ENCODE results near the gene IMPG1.

Gene IMPG1

GRCh38 chr6:76072562-76072961 is at the start of gene IMPG1:
IMPG1 (minus strand) TSS chr6:76072662; CDS start chr6:76072488, 174 bp downstream.
- no peak within 1 kb of the TSS for H3K4me3 Mint-ChIP-seq
- no peaks in the 10 kb centered on the region for H3K27me3 Mint-ChIP-seq
- ATAC-seq (ENCODE audit: low read depth) (no peak), DNase-seq (ENCODE audit: low spot score in 2 of 2) (no peak)
- H3K9me3 Mint-ChIP-seq, result peaks cover 5% of the 10 kb centered on the region
- no peaks in the 10 kb centered on the region for H3K36me3 Mint-ChIP-seq
- no peak within 1 kb of the TSS for H3K27ac Mint-ChIP-seq
- no peaks in the 10 kb centered on the region for H3K4me1 Mint-ChIP-seq

DNA sequence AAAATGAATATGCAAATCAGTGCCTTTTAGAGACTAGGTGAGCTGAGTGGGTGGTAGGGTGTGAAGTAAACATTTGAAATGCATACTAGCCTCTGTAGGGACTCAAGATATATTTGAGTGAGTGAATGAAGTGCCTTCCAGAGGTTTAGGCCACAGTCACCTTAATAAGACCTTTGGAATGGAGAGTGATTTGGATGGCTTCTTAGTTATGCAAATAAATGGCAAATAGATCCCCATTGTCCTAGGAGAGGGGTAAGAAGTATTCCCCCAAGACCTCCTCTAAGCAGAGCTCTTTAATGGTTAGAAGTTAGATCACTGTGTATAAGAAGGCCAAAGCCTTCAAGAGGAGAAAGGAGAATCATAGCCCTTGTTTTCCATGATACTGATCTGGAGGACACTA is 47.8 kb upstream of the IMPG1 start:
- H3K27me3 Mint-ChIP-seq, result no peaks in the 10 kb centered on the region
- no peaks in the 10 kb centered on the region for H3K4me1 Mint-ChIP-seq
- H3K9me3 Mint-ChIP-seq, result peaks cover 12% of the 10 kb centered on the region
- no peak for DNase-seq (ENCODE audit: low spot score in 2 of 2)
- H3K27ac Mint-ChIP-seq, result no peak overlapping the region
- ATAC-seq (ENCODE audit: low read depth), result no peak
- no peak overlapping the region for H3K4me3 Mint-ChIP-seq
- H3K36me3 Mint-ChIP-seq, result no peaks in the 10 kb centered on the region

GRCh38 chr6:76073281-76073680 is 819 bp upstream of the IMPG1 start:
- no peak for DNase-seq (ENCODE audit: low spot score in 2 of 2)
- Mint-ChIP-seq H3K36me3 (no peaks in the 10 kb centered on the region), H3K4me3 (no peak overlapping the region), H3K9me3 (peaks cover 3% of the 10 kb centered on the region), H3K4me1 (no peaks in the 10 kb centered on the region), H3K27me3 (no peaks in the 10 kb centered on the region), H3K27ac (no peak overlapping the region)
- no peak for ATAC-seq (ENCODE audit: low read depth)

DNA sequence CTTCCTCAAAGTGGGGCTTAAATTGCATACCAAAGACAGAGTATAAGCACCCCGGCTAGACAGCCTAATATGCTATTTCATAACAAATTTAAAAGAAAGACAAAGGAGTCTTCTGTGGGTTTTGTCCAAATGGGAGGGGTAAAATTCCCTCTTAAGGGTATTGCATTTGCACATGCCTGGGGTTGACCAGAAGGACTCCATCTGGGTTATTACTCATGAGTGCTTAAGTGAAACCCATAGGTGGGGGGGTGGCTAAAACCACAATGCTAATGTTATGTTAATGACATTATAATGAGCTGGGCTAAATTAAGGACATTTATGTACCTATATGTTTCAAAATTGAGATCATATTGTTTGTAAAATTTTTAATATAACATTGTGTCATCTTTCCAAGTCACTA is 15.0 kb downstream of the IMPG1 start:
- ATAC-seq (ENCODE audit: low read depth), result no peak
- no peaks in the 10 kb centered on the region for H3K36me3 Mint-ChIP-seq
- no peaks in the 10 kb centered on the region for H3K27me3 Mint-ChIP-seq
- H3K27ac Mint-ChIP-seq, result no peak overlapping the region
- no peak for DNase-seq (ENCODE audit: low spot score in 2 of 2)
- H3K4me3 Mint-ChIP-seq, result no peak overlapping the region
- peaks cover 2% of the 10 kb centered on the region for H3K9me3 Mint-ChIP-seq
- no peaks in the 10 kb centered on the region for H3K4me1 Mint-ChIP-seq

DNA sequence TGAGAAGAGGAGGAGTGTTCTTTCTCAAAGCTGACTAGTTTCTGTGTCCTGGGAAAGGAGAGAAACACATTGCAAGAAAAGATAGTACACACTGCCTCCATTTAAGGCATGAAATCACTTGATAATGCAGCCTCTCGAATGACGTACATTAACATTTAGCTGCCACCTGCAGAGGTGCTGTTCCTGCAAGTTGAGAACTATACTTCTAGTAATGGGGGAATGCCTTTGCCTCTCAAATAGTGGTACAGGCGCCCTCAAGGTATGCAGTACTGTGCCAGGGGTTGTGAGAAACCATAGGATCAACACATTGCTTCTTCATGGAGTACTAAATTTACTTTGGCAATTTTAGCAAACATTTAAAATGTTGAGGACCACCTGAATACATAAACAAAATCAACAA is 20.1 kb downstream of the IMPG1 start:
- peaks cover 6% of the 10 kb centered on the region for H3K9me3 Mint-ChIP-seq
- no peak overlapping the region for H3K27ac Mint-ChIP-seq

GRCh38 chr6:76043690-76044089 is 28.8 kb downstream of the IMPG1 start:
- no peak for DNase-seq (ENCODE audit: low spot score in 2 of 2)
- no peaks in the 10 kb centered on the region for H3K4me1 Mint-ChIP-seq
- no peak for ATAC-seq (ENCODE audit: low read depth)
- H3K36me3 Mint-ChIP-seq, result no peaks in the 10 kb centered on the region
- no peak overlapping the region for H3K4me3 Mint-ChIP-seq
- no peak overlapping the region for H3K27ac Mint-ChIP-seq
- no peaks in the 10 kb centered on the region for H3K27me3 Mint-ChIP-seq
- H3K9me3 Mint-ChIP-seq, result peaks cover 3% of the 10 kb centered on the region

More for the DNA sequence above, 20.1 kb downstream of the IMPG1 start:
- Mint-ChIP-seq H3K4me1 (no peaks in the 10 kb centered on the region), H3K4me3 (no peak overlapping the region), H3K27me3 (no peaks in the 10 kb centered on the region), H3K36me3 (no peaks in the 10 kb centered on the region)
- DNase-seq (ENCODE audit: low spot score in 2 of 2), result no peak
- ATAC-seq (ENCODE audit: low read depth), result no peak

GRCh38 chr6:76035713-76036112 is 36.7 kb downstream of the IMPG1 start:
- Mint-ChIP-seq H3K9me3 (peaks cover 6% of the 10 kb centered on the region), H3K4me3 (no peak overlapping the region), H3K36me3 (no peaks in the 10 kb centered on the region), H3K27me3 (no peaks in the 10 kb centered on the region), H3K27ac (no peak overlapping the region), H3K4me1 (no peaks in the 10 kb centered on the region)
- no peak for DNase-seq (ENCODE audit: low spot score in 2 of 2)
- no peak for ATAC-seq (ENCODE audit: low read depth)

DNA sequence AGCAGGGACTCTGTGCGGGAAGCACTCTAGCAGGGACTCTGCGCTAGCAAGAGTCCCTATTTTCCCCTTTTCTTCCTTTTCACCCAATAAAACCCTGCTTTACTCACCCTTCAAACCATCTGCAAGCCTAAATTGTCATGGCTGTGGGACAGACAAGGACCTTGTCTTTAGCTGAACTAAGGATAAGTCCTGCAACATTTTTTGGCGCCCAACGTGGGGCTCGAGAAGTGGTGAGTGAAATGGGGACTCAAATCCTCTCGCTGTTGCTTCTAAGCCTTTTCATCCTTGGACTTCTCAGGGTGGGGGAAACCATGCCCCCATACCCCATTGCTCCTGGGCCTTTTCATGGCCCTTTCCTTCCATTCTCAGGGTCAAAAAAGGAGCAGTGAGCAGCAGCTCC is 46.4 kb downstream of the IMPG1 start:
- H3K9me3 Mint-ChIP-seq, result peaks cover 14% of the 10 kb centered on the region
- H3K36me3 Mint-ChIP-seq, result no peaks in the 10 kb centered on the region
- no peaks in the 10 kb centered on the region for H3K27me3 Mint-ChIP-seq
- H3K27ac Mint-ChIP-seq, result no peak overlapping the region
- H3K4me3 Mint-ChIP-seq, result no peak overlapping the region
- no peak for DNase-seq (ENCODE audit: low spot score in 2 of 2)
- no peak for ATAC-seq (ENCODE audit: low read depth)
- no peaks in the 10 kb centered on the region for H3K4me1 Mint-ChIP-seq

GRCh38 chr6:76014626-76015530 is 57.6 kb downstream of the IMPG1 start:
- H3K4me3 Mint-ChIP-seq, result no peak overlapping the region
- H3K27me3 Mint-ChIP-seq, result no peaks in the 10 kb centered on the region
- ATAC-seq (ENCODE audit: low read depth) (no peak), DNase-seq (ENCODE audit: low spot score in 2 of 2) (no peak)
- H3K36me3 Mint-ChIP-seq, result no peaks in the 10 kb centered on the region
- H3K27ac Mint-ChIP-seq, result no peak overlapping the region
- peaks cover 4% of the 10 kb centered on the region for H3K9me3 Mint-ChIP-seq
- no peaks in the 10 kb centered on the region for H3K4me1 Mint-ChIP-seq

DNA sequence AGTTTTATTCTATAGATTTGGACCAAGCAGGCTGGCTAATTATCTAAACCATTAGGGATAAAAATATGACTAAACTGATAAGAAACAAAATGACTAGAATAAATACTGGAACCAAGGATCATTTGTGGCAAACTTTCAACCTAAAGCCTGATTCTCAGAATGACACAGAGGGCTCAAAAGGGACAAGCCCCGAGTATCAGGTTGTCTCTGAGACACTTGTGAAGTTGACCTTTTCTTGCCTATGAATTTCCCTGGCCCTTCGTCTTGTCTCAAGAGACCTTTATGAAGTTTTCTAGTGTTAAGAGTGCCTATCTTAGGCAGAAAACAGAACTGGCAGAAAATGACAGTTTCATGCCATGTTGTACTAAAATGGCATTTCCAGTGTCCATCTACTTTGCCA is 68.3 kb downstream of the IMPG1 start:
- H3K36me3 Mint-ChIP-seq, result no peaks in the 10 kb centered on the region
- no peaks in the 10 kb centered on the region for H3K9me3 Mint-ChIP-seq
- no peak overlapping the region for H3K4me3 Mint-ChIP-seq
- no peak for ATAC-seq (ENCODE audit: low read depth)
- no peak overlapping the region for H3K27ac Mint-ChIP-seq
- no peak for DNase-seq (ENCODE audit: low spot score in 2 of 2)
- H3K27me3 Mint-ChIP-seq, result no peaks in the 10 kb centered on the region
- H3K4me1 Mint-ChIP-seq, result no peaks in the 10 kb centered on the region

DNA sequence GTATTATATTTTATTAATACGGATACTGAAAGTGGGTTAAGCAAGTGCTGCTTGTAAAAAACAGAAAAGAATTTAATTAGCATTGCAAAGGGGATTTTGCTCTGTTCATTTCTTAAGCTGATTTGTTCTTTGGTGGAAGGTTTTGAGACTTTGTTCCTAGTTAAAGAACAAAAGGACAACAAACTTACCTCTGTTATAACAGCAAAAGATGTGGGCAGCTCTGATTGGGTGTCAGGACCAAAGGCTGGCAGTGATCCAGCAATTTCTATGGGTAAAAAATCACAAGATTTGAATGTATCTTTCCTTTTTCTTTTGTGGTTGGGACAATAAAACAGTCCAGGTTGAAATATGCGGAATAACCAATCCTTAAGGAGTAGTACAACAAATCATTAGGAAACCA is 68.8 kb downstream of the IMPG1 start:
- no peaks in the 10 kb centered on the region for H3K4me1 Mint-ChIP-seq
- H3K36me3 Mint-ChIP-seq, result no peaks in the 10 kb centered on the region
- ATAC-seq (ENCODE audit: low read depth) (no peak), DNase-seq (ENCODE audit: low spot score in 2 of 2) (no peak)
- H3K9me3 Mint-ChIP-seq, result no peaks in the 10 kb centered on the region
- H3K4me3 Mint-ChIP-seq, result no peak overlapping the region
- no peak overlapping the region for H3K27ac Mint-ChIP-seq
- no peaks in the 10 kb centered on the region for H3K27me3 Mint-ChIP-seq

DNA sequence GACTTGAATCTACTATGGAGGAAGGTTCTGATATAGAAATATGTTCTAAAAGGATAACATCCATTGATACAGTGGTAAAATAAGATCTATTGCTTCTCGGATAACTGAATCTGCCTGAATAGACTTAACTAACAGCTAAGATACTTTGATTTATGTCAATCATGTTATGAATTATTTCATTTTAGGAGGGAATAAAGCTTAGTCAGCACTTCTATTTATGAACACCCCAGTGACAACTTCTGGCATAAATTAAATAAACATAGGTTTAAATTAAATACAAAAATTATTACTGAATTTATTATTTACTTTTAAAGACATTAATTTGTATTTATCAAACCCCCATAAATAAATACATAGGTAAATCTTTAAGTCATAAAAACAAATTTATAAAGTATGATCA is 69.3 kb downstream of the IMPG1 start:
- no peaks in the 10 kb centered on the region for H3K4me1 Mint-ChIP-seq
- H3K27ac Mint-ChIP-seq, result no peak overlapping the region
- H3K27me3 Mint-ChIP-seq, result no peaks in the 10 kb centered on the region
- H3K36me3 Mint-ChIP-seq, result no peaks in the 10 kb centered on the region
- ATAC-seq (ENCODE audit: low read depth) (no peak), DNase-seq (ENCODE audit: low spot score in 2 of 2) (no peak)
- no peak overlapping the region for H3K4me3 Mint-ChIP-seq
- H3K9me3 Mint-ChIP-seq, result no peaks in the 10 kb centered on the region

DNA sequence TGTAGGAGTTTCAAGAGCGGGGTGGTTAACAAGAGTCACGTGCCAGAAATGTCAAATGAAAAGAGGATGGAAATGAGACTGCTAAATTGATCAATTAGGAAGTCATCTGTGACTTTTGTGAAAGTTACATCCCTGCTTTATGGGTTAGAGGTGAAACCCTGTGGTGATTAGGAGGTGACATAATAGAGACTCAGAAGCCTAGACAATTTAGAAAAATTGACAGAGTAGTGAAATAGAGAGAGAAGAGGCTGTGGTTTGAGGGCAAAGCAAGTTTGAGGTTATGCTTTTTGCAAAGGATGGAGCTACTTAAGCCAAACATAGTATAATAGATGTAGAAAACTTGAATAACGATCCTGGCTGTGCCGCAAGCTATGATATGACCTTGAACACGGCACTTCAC is 71.8 kb downstream of the IMPG1 start:
- no peaks in the 10 kb centered on the region for H3K9me3 Mint-ChIP-seq
- H3K36me3 Mint-ChIP-seq, result no peaks in the 10 kb centered on the region
- H3K4me3 Mint-ChIP-seq, result no peak overlapping the region
- no peaks in the 10 kb centered on the region for H3K4me1 Mint-ChIP-seq
- ATAC-seq (ENCODE audit: low read depth) (no peak), DNase-seq (ENCODE audit: low spot score in 2 of 2) (no peak)
- H3K27ac Mint-ChIP-seq, result no peak overlapping the region
- no peaks in the 10 kb centered on the region for H3K27me3 Mint-ChIP-seq

- no peaks in the 10 kb centered on the region for H3K36me3 Mint-ChIP-seq
- H3K4me3 Mint-ChIP-seq, result no peak overlapping the region
- H3K4me1 Mint-ChIP-seq, result no peaks in the 10 kb centered on the region
- no peaks in the 10 kb centered on the region for H3K27me3 Mint-ChIP-seq
- DNase-seq (ENCODE audit: low spot score in 2 of 2) (no peak), ATAC-seq (ENCODE audit: low read depth) (no peak)
- H3K9me3 Mint-ChIP-seq, result no peaks in the 10 kb centered on the region
- no peak overlapping the region for H3K27ac Mint-ChIP-seq
Observed at GRCh38 chr6:75997696-75998095, 74.8 kb downstream of the IMPG1 start.
